Measurements from ENCODE around the gene XPO4. TPM values are rescaled to one million over a fixed set of nuclear protein-coding genes. Genes with fewer than 3 reads are reported as not detected.

XPO4 gene
- total and polyA plus RNA-seq, 2 of the 13 experiments (the other 11 are each of a cell fraction or from before 2014, with no cell fraction given) = 8.4 to 24.8 TPM

GRCh38 chr13:20877902-20878301, 24.6 kb downstream of the XPO4 start:
- no peak overlapping the region for H3K4me2 ChIP-seq (ENCODE audit: low read depth, low read length)
- H3K9ac ChIP-seq (ENCODE audit: insufficient read depth, low read depth, low read length) = no peak overlapping the region
- H4K20me1 ChIP-seq (ENCODE audit: insufficient read depth, low read length) = peaks cover 9% of the 10 kb centered on the region
- no peak for FAIRE-seq
- ChIA-PET CTCF (ENCODE audit: low intra/inter-chr PET ratio, low total read pairs) (no interaction called here), POLR2A (no interaction called here)
- no peaks in the 10 kb centered on the region for H3K9me3 ChIP-seq (ENCODE audit: low read length)
- no TSS peak for BruUV-seq (replicated peaks)
- no peak for TF ChIP-seq ZMAT3 (CRISPR knock-in tag; conservative IDR thresholded peaks at IDR 0.05)
- TF ChIP-seq THYN1 (CRISPR knock-in tag; IDR thresholded peaks at IDR 0.05; ENCODE audit: borderline replicate concordance, low read depth) = no peak
- TF ChIP-seq, protein P1, sequence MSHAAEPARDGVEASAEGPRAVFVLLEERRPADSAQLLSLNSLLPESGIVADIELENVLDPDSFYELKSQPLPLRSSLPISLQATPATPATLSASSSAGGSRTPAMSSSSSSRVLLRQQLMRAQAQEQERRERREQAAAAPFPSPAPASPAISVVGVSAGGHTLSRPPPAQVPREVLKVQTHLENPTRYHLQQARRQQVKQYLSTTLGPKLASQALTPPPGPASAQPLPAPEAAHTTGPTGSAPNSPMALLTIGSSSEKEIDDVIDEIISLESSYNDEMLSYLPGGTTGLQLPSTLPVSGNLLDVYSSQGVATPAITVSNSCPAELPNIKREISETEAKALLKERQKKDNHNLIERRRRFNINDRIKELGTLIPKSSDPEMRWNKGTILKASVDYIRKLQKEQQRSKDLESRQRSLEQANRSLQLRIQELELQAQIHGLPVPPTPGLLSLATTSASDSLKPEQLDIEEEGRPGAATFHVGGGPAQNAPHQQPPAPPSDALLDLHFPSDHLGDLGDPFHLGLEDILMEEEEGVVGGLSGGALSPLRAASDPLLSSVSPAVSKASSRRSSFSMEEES (CRISPR knock-in tag; IDR thresholded peaks at IDR 0.05) = no peak
- no peak for TF ChIP-seq ZBTB38 (CRISPR knock-in tag; IDR thresholded peaks at IDR 0.05)
- no peak for TF ChIP-seq MATR3 (CRISPR knock-in tag; IDR thresholded peaks at IDR 0.05)
- TF ChIP-seq MYC (CRISPR knock-in tag; IDR thresholded peaks at IDR 0.05; ENCODE audit: borderline replicate concordance) = no peak
- TF ChIP-seq PHF5A (CRISPR knock-in tag; IDR thresholded peaks at IDR 0.05; ENCODE audit: low read depth, unreplicated experiment) = no peak
- TF ChIP-seq ZNF556 (CRISPR knock-in tag; IDR thresholded peaks at IDR 0.05; ENCODE audit: borderline replicate concordance) = no peak
- TF ChIP-seq SRSF1 (optimal IDR thresholded peaks at IDR 0.05; ENCODE audit: low read depth, low read length) = no peak
- no peak for TF ChIP-seq ZNF605 (CRISPR knock-in tag; IDR thresholded peaks at IDR 0.05)
- no peak overlapping the region for H3K27ac ChIP-seq (ENCODE audit: extremely low read length, insufficient read depth, low read length)
- WGBS (ENCODE audit: low lambda C conversion rate) = 100% methylated on average over 2 of the region's 2 CpGs
- H3K79me2 ChIP-seq (ENCODE audit: insufficient read depth, low read length) = peaks cover 91% of the 10 kb centered on the region
- intact Hi-C loops (cut with micrococcal nuclease; ENCODE audit: unreplicated experiment) (no loop called here), in situ Hi-C loops (cut with HindIII; ENCODE audit: extremely low pct_ligation_motif_present, low pct_unique_long_range_greater_than_20kb) (no loop called here)
- H3K4me1 ChIP-seq (ENCODE audit: insufficient read depth, low read length) = peaks cover 36% of the 10 kb centered on the region
- ATAC-seq = no peak
- no peak overlapping the region for H2AFZ ChIP-seq (ENCODE audit: low read length)
- H3K27me3 ChIP-seq (ENCODE audit: control insufficient read depth in 1 of 2, insufficient read depth in 2 of 2, low read length in 2 of 2) = no peaks in the 10 kb centered on the region
- H3K4me3 ChIP-seq (replicated peaks in 1 of 3; ENCODE audit: insufficient read depth in 1 of 3, low read depth in 2 of 3, low read length in 3 of 3) = no peak overlapping the region
- no peaks in the 10 kb centered on the region; a peak in 1 of 5 replicates for H3K36me3 ChIP-seq (replicated peaks in 1 of 2; ENCODE audit: control insufficient read depth in 1 of 2, insufficient read depth in 2 of 2, low read length in 2 of 2)
- DNase-seq (ENCODE audit: low spot score) = no peak

Data from HepG2 (cell line).